Endodermal cell (in vitro differentiated cells): Measurements from ENCODE around the gene PAX7. TPM values are rescaled to one million over a fixed set of nuclear protein-coding genes. Genes with fewer than 3 reads are reported as not detected.

Experiments
- DNase-seq: peaks from one replicate; pipeline ENCODE4 v3.0.0-alpha.2; 2017
- H3K27ac ChIP-seq: 2 replicates; pipeline ENCODE4 v1.5.1; 2013; ENCODE audit warnings: mild to moderate bottlenecking, low read depth, low read length, moderate library complexity
- H3K27me3 ChIP-seq: 2 replicates; pipeline ENCODE4 v1.6.1; 2013; ENCODE audit warnings: mild to moderate bottlenecking, low read length, moderate library complexity; ENCODE audit not compliant: insufficient read depth, control insufficient read depth, poor library complexity, severe bottlenecking
- H3K36me3 ChIP-seq: 2 replicates; pipeline ENCODE4 v1.7.0; 2013; ENCODE audit warnings: mild to moderate bottlenecking, low read length, moderate library complexity; ENCODE audit not compliant: control insufficient read depth, insufficient read depth
- H3K4me1 ChIP-seq: one replicate; pipeline ENCODE4 v1.7.0; 2013; ENCODE audit warnings: low read length; ENCODE audit not compliant: control insufficient read depth, insufficient read depth
- H3K4me3 ChIP-seq: 2 replicates; pipeline ENCODE4 v1.5.1; 2013; ENCODE audit warnings: mild to moderate bottlenecking, low read length, moderate library complexity
- H3K9ac ChIP-seq: 2 replicates; pipeline ENCODE4 v1.6.1; 2013; ENCODE audit warnings: mild to moderate bottlenecking, low read length, moderate library complexity; ENCODE audit not compliant: poor library complexity, severe bottlenecking; ENCODE audit errors: extremely low read depth
- H3K9me3 ChIP-seq: 2 replicates; pipeline ENCODE4 v1.6.1; 2013; ENCODE audit warnings: mild to moderate bottlenecking, low read length, moderate library complexity; ENCODE audit not compliant: control insufficient read depth
- H3K27ac Mint-ChIP-seq: 2 replicates; pipeline ENCODE4 v1.8.0; 2020; ENCODE audit warnings: mixed read lengths
- H3K27me3 Mint-ChIP-seq: 2 replicates; pipeline ENCODE4 v1.8.0; 2021; ENCODE audit warnings: mild to moderate bottlenecking, mixed read lengths; ENCODE audit not compliant: insufficient read depth
- H3K36me3 Mint-ChIP-seq: 2 replicates; pipeline ENCODE4 v1.8.0; 2020; ENCODE audit warnings: low read depth, mixed read lengths
- H3K4me1 Mint-ChIP-seq: 2 replicates; pipeline ENCODE4 v1.8.0; 2020; ENCODE audit warnings: mixed read lengths
- H3K4me3 Mint-ChIP-seq: 2 replicates; pipeline ENCODE4 v1.8.0; 2020; ENCODE audit warnings: mild to moderate bottlenecking, moderate library complexity, mixed read lengths
- H3K9me3 Mint-ChIP-seq: 2 replicates; pipeline ENCODE4 v1.8.0; 2020; ENCODE audit warnings: mild to moderate bottlenecking, mixed read lengths
- WGBS, 2 experiments: methylation state at CpG; one replicate each; pipeline versions ENCODE4 v1.1.5 to v1.1.7; 2013; ENCODE audit warnings: missing lambda C conversion rate in 2 of 2, mixed read lengths in 1 of 2; ENCODE audit not compliant: insufficient coverage in 1 of 2, insufficient read length in 1 of 2; 5-methylcytosine and 5-hydroxymethylcytosine counted together
- total RNA-seq, 2 donors: library from RNA; stranded (reverse); fragmentation: NEBNext Ultra II Directional in 1 of 2; extraction: Animal tissue kit (Norgen Biotek cat#: 25700) in 1 of 2; gene quantifications; 2 replicates in 1 of 2; 3 replicates in 1 of 2; pipeline ENCODE4 v1.2.1, GENCODE V29; 2021
- TF ChIP-seq, protein P1 (sequence below): fragments of 200-600 bp; sonication (generic); conservative IDR thresholded peaks from 2 replicates; pipeline ENCODE4 v1.5.0; 2021; ENCODE audit warnings: antibody characterized with exemption, mild to moderate bottlenecking

PAX7 gene
- total RNA-seq, 2 donors from 2014 or later, result 2.2 to 2.4 TPM

DNA sequence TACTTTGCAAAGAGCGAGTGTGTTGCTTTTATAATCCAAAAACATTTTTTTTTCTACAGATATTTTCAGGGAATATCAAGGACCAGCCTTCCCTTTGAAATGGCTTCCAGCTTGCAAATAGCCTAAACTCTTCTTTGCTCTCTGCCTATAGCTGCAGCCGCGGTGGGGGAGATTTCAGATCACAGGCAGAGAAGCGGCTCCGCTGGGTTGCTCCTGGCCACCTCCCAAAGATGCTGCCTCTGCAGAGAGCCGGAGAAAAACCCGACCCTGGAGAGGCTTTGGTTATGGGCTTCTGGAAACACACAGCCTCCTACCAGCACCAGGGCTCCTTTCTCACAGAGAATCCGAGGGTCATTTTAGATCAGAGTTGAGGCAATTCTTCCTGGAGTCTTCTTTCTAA, 18.6 kb upstream of the PAX7 start:
- 46 to 71% methylated on average over 7 to 8 of the region's 8 CpGs for WGBS, 2 experiments
- Histone ChIP-seq H3K27ac (no peak overlapping the region), H3K36me3 (no peaks in the 10 kb centered on the region), H3K27me3 (peaks cover 56% of the 10 kb centered on the region), H3K9ac (no peak overlapping the region), H3K9me3 (no peaks in the 10 kb centered on the region), H3K4me3 (no peak overlapping the region), H3K4me1 (no peaks in the 10 kb centered on the region)
- no peaks in the 10 kb centered on the region for H3K4me1 Mint-ChIP-seq
- no peak overlapping the region for H3K4me3 Mint-ChIP-seq
- H3K9me3 Mint-ChIP-seq, result no peaks in the 10 kb centered on the region
- TF ChIP-seq, protein P1, sequence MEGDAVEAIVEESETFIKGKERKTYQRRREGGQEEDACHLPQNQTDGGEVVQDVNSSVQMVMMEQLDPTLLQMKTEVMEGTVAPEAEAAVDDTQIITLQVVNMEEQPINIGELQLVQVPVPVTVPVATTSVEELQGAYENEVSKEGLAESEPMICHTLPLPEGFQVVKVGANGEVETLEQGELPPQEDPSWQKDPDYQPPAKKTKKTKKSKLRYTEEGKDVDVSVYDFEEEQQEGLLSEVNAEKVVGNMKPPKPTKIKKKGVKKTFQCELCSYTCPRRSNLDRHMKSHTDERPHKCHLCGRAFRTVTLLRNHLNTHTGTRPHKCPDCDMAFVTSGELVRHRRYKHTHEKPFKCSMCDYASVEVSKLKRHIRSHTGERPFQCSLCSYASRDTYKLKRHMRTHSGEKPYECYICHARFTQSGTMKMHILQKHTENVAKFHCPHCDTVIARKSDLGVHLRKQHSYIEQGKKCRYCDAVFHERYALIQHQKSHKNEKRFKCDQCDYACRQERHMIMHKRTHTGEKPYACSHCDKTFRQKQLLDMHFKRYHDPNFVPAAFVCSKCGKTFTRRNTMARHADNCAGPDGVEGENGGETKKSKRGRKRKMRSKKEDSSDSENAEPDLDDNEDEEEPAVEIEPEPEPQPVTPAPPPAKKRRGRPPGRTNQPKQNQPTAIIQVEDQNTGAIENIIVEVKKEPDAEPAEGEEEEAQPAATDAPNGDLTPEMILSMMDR, result no peak
- H3K27me3 Mint-ChIP-seq, result peaks cover 81% of the 10 kb centered on the region
- H3K36me3 Mint-ChIP-seq, result no peaks in the 10 kb centered on the region
- DNase-seq, result no peak
- no peak overlapping the region for H3K27ac Mint-ChIP-seq

DNA sequence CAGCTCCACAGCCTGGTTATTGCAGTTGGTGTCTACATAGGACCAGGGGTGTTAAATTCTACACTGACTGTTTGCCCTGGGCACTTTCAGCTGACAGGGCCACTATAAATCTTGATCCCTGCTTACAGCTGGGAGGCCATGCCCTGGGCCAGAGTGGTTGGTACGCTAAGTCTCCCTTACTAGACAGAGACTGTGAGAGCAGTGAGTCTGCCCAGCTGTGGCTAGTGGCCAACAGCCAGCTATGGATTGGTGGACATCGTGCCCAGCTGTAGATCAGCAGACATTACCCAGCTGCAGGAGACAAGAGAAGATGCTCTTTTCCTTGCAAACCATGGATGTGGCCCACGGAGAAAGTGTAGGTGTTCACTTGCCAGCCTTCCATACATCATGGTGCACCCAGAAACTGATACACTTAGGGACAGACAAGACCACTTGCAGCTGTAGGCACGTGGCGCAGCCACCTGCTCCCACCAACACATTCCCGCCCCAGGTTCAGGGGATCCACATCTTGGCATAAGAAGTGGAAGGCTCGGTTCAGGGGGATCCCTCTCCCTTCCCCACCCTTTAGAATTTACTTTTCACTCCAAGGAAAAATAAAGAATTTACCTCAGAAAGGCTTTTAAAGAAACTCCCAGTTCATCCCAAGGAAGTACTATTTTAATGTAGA, 16.4 kb upstream of the PAX7 start:
- no peak for DNase-seq
- Histone ChIP-seq H3K9ac (no peak overlapping the region), H3K9me3 (no peaks in the 10 kb centered on the region), H3K36me3 (no peaks in the 10 kb centered on the region), H3K4me3 (no peak overlapping the region), H3K27ac (no peak overlapping the region), H3K27me3 (peaks cover 50% of the 10 kb centered on the region), H3K4me1 (no peaks in the 10 kb centered on the region)
- H3K4me1 Mint-ChIP-seq, result no peaks in the 10 kb centered on the region
- H3K4me3 Mint-ChIP-seq, result no peak overlapping the region
- no peaks in the 10 kb centered on the region for H3K36me3 Mint-ChIP-seq
- H3K27me3 Mint-ChIP-seq, result peaks cover 79% of the 10 kb centered on the region
- TF ChIP-seq, protein P1, result no peak
- no peaks in the 10 kb centered on the region for H3K9me3 Mint-ChIP-seq
- no peak overlapping the region for H3K27ac Mint-ChIP-seq
- WGBS, 2 experiments, result 84 to 91% methylated on average over 5 to 7 of the region's 7 CpGs

DNA sequence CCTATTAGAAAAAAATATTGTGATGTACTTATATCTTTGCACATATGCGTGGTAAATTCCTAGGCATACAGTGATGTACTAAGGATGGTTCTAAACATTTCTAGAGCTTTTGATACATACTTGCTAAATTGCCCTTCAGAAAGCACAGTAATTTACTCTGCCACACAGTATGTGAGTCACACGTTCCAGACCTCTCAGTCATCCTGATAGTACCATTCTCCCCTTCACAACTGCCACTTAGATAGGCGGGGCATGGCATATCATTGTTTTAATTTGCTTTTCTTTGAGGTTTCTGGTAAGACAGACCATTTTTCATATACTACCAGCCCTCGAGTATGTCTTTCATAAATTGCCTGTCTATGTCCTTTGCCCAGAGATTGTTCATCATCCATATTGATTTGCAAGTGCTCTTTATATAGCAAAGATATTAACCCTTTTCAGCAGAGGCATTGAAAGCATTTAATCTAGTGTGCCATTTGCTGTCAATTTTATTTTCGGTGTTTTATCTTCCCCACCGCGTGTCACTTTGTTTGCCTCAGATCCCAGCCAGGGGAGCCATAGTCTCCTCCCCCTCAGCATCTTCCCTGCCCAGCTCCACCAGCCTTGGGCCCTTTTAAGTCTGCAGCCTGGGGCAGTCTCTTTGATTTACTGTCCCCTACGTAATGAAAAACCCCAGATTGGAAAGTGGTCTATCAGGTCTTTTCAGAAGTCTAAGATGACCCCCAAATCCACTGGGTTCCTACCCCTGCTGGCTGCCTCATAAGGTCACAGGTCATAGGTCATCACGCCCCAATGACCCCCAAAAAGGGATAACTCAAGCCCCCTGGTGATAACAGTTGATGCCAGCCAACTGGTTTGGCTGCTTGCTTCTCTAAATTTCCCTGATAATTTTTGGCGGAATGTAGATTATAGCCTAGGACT, 11.8 kb upstream of the PAX7 start:
- peaks cover 94% of the 10 kb centered on the region for H3K27me3 Mint-ChIP-seq

More for the DNA sequence above, 11.8 kb upstream of the PAX7 start:
- no peak overlapping the region for H3K4me3 ChIP-seq
- H3K4me1 Mint-ChIP-seq, result no peaks in the 10 kb centered on the region
- WGBS, 2 experiments, result 81% methylated on average over 9 to 10 of the region's 10 CpGs
- H3K27me3 ChIP-seq, result peaks cover 72% of the 10 kb centered on the region
- no peaks in the 10 kb centered on the region for H3K4me1 ChIP-seq
- H3K4me3 Mint-ChIP-seq, result no peak overlapping the region
- H3K9me3 ChIP-seq, result no peaks in the 10 kb centered on the region
- no peaks in the 10 kb centered on the region for H3K9me3 Mint-ChIP-seq
- H3K36me3 ChIP-seq, result no peaks in the 10 kb centered on the region
- TF ChIP-seq, protein P1, result no peak
- H3K27ac Mint-ChIP-seq, result no peak overlapping the region
- no peaks in the 10 kb centered on the region for H3K36me3 Mint-ChIP-seq
- H3K27ac ChIP-seq, result no peak overlapping the region
- DNase-seq, result no peak
- no peak overlapping the region for H3K9ac ChIP-seq
